Stomach (tissue), 9 donors: ENCODE results near the gene ABCA8. TPM values are rescaled to one million over a fixed set of nuclear protein-coding genes. Genes with fewer than 3 reads are reported as not detected.

Experiments
- DNase-seq, 2 donors: peaks; one replicate each; pipeline versions ENCODE4 v3.0.0 to v3.0.0-alpha.2; 2013 to 2019
- H3K27ac ChIP-seq, 5 donors: fragments of 200-600 bp in 4 of 5; sonication (generic) in 4 of 5; one replicate each; pipeline ENCODE4 v1.5.1; 2013 to 2019; ENCODE audit warnings: mild to moderate bottlenecking in 1 of 5, moderate library complexity in 1 of 5
- H3K27me3 ChIP-seq, 3 donors: fragments of 200-600 bp; sonication (generic); one replicate each; pipeline ENCODE4 v1.5.1; 2017 to 2019; ENCODE audit warnings: mixed run types in 1 of 3
- H3K36me3 ChIP-seq, 4 donors: fragments of 200-600 bp; sonication (generic); 1 replicate in 3 of 4; 2 replicates in 1 of 4; pipeline ENCODE4 v1.5.1; 2016 to 2019
- H3K4me1 ChIP-seq, 4 donors: fragments of 200-600 bp; sonication (generic); one replicate each; pipeline ENCODE4 v1.5.1; 2016 to 2019
- H3K4me3 ChIP-seq, 4 donors: fragments of 200-600 bp; sonication (generic) in 3 of 4; one replicate each; pipeline ENCODE4 v1.5.1; 2016 to 2019; ENCODE audit warnings: mild to moderate bottlenecking in 1 of 4
- H3K9me3 ChIP-seq, 4 donors: fragments of 200-600 bp; sonication (generic); one replicate each; pipeline ENCODE4 v1.5.1; 2016 to 2019
- CTCF ChIP-seq, 7 experiments: fragments of 450-650 bp in 4 of 7; fragments of 200-600 bp in 3 of 7; sonication (generic) in 3 of 7; IDR thresholded peaks; one replicate each; pipeline ENCODE4 v1.5.1; 2016 to 2019; ENCODE audit warnings: antibody characterized with exemption in 7 of 7, control low read depth in 2 of 7, mild to moderate bottlenecking in 1 of 7
- EP300 ChIP-seq: sonication (generic); formaldehyde crosslinking; IDR thresholded peaks from one replicate; pipeline ENCODE4 v1.6.1; 2017; ENCODE audit warnings: antibody characterized with exemption
- POLR2A ChIP-seq, 4 donors: fragments of 450-650 bp; IDR thresholded peaks; one replicate each; pipeline ENCODE4 v1.6.1; 2016; ENCODE audit warnings: antibody characterized with exemption in 4 of 4, control low read depth in 2 of 4, mild to moderate bottlenecking in 1 of 4, moderate library complexity in 1 of 4
- POLR2AphosphoS5 ChIP-seq, 3 donors: sonication (generic); formaldehyde crosslinking; IDR thresholded peaks; one replicate each; pipeline ENCODE4 v1.6.1; 2016; ENCODE audit warnings: antibody characterized with exemption in 3 of 3
- WGBS, 5 donors: extraction: QIAGEN DNeasy Blood & Tissue Kit in 3 of 5; methylation state at CpG; one replicate each; pipeline versions ENCODE4 v1.1.5 to v1.1.7; 2013 to 2018; 5-methylcytosine and 5-hydroxymethylcytosine counted together
- intact Hi-C: fragments of 100-400 bp; cut with DNase I; formaldehyde crosslinking; loops from one replicate; pipeline ENCODE4 v1.15.1; 2023; ENCODE audit warnings: low total_unique reads
- polyA plus RNA-seq, 3 donors: library from polyadenylated mRNA; stranded (reverse); fragments of 200-250 nt; gene quantifications; one replicate each; pipeline ENCODE4 v1.2.3, GENCODE V29; 2013
- total RNA-seq, 5 donors: library from RNA; depleted of rRNA; stranded (reverse); fragments of >200 nt; gene quantifications; one replicate each; pipeline versions ENCODE4 v1.1.0 to v1.2.3, GENCODE V29; 2014 to 2016
- donor health status: healthy with polysubstance abuse.
- donor health status: Bipolar disorder and iron deficiency.
- donor health status: healthy.

The ABCA8 gene
- total and polyA plus RNA-seq, 8 donors, result 2.7 to 210 (median 25.4) TPM

- no peak overlapping the region for H3K4me3 ChIP-seq
- no peak for TF ChIP-seq CTCF (IDR thresholded peaks at IDR 0.05)
- no peak for TF ChIP-seq POLR2AphosphoS5 (IDR thresholded peaks at IDR 0.05)
- no peak for TF ChIP-seq EP300
- TF ChIP-seq POLR2A (IDR thresholded peaks at IDR 0.05), result no peak
- H3K9me3 ChIP-seq, result peaks cover 0 to 9% (median 8%) of the 10 kb centered on the region in 4 donors
- no peak overlapping the region for H3K27ac ChIP-seq
- intact Hi-C loops, result no loop called here
- no peak for DNase-seq
- 62 to 71% (median 67%) methylated on average over 2 of the region's 2 CpGs for WGBS, 5 donors
- no peaks in the 10 kb centered on the region for H3K36me3 ChIP-seq
- no peaks in the 10 kb centered on the region for H3K27me3 ChIP-seq
- peaks cover 0 to 10% (median 0%) of the 10 kb centered on the region in 4 donors for H3K4me1 ChIP-seq
These were observed 94.3 kb downstream of the ABCA8 start for GRCh38 chr17:68860941-68861340.

DNA sequence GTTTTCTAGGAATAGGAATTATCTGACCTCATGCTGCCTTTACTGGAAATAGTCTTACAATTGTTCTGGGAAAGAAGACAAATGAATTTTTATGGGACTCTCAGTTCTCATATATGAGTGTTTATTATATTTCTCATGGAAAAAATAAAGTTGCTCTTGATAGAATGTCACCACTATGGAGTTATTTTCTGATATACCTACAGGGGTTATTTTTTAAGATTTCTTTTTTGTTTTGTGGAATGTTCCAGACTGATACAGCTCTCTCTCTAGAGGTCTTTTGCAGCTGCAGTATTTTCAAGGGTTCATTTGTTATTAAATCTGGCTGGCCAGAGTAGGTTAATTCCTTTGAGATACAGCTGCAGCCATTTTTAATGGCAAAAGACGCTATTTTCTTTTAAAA is 100.7 kb downstream of the ABCA8 start:
- WGBS, 5 donors, result 50 to 87% (median 72%) methylated on average over 1 of the region's 1 CpG

GRCh38 chr17:68853439-68853838 is 101.8 kb downstream of the ABCA8 start:
- H3K4me1 ChIP-seq, result no peaks in the 10 kb centered on the region
- DNase-seq, result no peak
- H3K9me3 ChIP-seq, result peaks cover 0 to 4% (median 2%) of the 10 kb centered on the region in 4 donors
- H3K4me3 ChIP-seq, result no peak overlapping the region
- intact Hi-C loops, result no loop called here
- TF ChIP-seq POLR2AphosphoS5 (IDR thresholded peaks at IDR 0.05), result no peak
- no peak for TF ChIP-seq POLR2A (IDR thresholded peaks at IDR 0.05)
- no peak for TF ChIP-seq CTCF (IDR thresholded peaks at IDR 0.05)
- no peak for TF ChIP-seq EP300
- WGBS, 5 donors, result 73 to 88% (median 86%) methylated on average over 4 of the region's 4 CpGs
- H3K36me3 ChIP-seq, result no peaks in the 10 kb centered on the region
- H3K27me3 ChIP-seq, result no peaks in the 10 kb centered on the region
- no peak overlapping the region for H3K27ac ChIP-seq

More for the DNA sequence above, 100.7 kb downstream of the ABCA8 start:
- Histone ChIP-seq H3K4me3 (no peak overlapping the region), H3K27me3 (no peaks in the 10 kb centered on the region), H3K36me3 (no peaks in the 10 kb centered on the region), H3K27ac (no peak overlapping the region), H3K9me3 (peaks cover 0 to 9% (median 8%) of the 10 kb centered on the region in 4 donors), H3K4me1 (no peaks in the 10 kb centered on the region)
- DNase-seq, result no peak
- TF ChIP-seq EP300, result no peak
- no peak for TF ChIP-seq POLR2A (IDR thresholded peaks at IDR 0.05)
- TF ChIP-seq CTCF (IDR thresholded peaks at IDR 0.05), result no peak
- no peak for TF ChIP-seq POLR2AphosphoS5 (IDR thresholded peaks at IDR 0.05)
- intact Hi-C loops, result no loop called here

GRCh38 chr17:68853036-68853435 is 102.2 kb downstream of the ABCA8 start:
- Histone ChIP-seq H3K27me3 (no peaks in the 10 kb centered on the region), H3K4me3 (no peak overlapping the region), H3K27ac (no peak overlapping the region), H3K36me3 (no peaks in the 10 kb centered on the region), H3K4me1 (no peaks in the 10 kb centered on the region), H3K9me3 (no peaks in the 10 kb centered on the region)
- no peak for DNase-seq
- TF ChIP-seq EP300, result no peak
- no peak for TF ChIP-seq CTCF (IDR thresholded peaks at IDR 0.05)
- TF ChIP-seq POLR2A (IDR thresholded peaks at IDR 0.05), result no peak
- no peak for TF ChIP-seq POLR2AphosphoS5 (IDR thresholded peaks at IDR 0.05)
- intact Hi-C loops, result no loop called here
- whole genome bisulfite sequencing, 5 donors, result 76 to 82% (median 81%) methylated on average over 5 of the region's 5 CpGs
